HG03175 (cell line): Measurements from ENCODE around the gene FBXO30.
A peak's percentile ranks its signal among the peaks of the same experiment; 100 is the strongest.

Source experiments
- ATAC-seq: cut with Tn5 transposase; IDR thresholded peaks from one replicate; pipeline ENCODE4 v1.9.1; 2021; ENCODE audit warnings: mild to moderate bottlenecking, moderate library complexity; ENCODE audit not compliant: unreplicated experiment

FBXO30 gene

GRCh38 chr6:145818796-145819195, 4.2 kb upstream of the FBXO30 start:
- ATAC-seq = no peak

- no peak for ATAC-seq
Observed at GRCh38 chr6:145816392-145816791, 1.8 kb upstream of the FBXO30 start.

- peak; percentile 20 for ATAC-seq
Observed at GRCh38 chr6:145815309-145816274, 997 bp upstream of the FBXO30 start.

DNA sequence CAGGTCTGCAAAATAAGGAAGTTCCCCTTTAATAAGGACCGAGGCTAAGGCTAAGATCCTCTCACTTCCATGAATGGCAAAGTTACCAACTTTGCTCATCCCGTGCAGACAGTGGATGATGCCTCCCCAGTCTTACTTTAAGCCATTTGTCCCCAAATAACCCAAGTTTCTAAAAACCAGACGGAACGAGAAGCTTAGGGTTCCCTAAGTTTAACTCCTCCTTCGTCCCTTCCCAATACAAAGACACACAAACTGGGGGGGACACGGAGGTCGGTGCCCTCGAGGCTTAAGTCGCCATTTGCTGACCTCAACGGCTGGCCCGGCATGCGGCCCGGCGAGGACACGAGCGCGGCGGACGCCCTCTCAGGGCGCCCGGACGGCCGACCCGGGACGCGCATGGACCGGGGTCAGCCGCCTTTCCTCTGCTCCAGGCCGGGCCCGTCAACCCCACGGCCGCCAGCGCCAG, 527 bp downstream of the FBXO30 start:
- peak; percentile 15 for ATAC-seq

DNA sequence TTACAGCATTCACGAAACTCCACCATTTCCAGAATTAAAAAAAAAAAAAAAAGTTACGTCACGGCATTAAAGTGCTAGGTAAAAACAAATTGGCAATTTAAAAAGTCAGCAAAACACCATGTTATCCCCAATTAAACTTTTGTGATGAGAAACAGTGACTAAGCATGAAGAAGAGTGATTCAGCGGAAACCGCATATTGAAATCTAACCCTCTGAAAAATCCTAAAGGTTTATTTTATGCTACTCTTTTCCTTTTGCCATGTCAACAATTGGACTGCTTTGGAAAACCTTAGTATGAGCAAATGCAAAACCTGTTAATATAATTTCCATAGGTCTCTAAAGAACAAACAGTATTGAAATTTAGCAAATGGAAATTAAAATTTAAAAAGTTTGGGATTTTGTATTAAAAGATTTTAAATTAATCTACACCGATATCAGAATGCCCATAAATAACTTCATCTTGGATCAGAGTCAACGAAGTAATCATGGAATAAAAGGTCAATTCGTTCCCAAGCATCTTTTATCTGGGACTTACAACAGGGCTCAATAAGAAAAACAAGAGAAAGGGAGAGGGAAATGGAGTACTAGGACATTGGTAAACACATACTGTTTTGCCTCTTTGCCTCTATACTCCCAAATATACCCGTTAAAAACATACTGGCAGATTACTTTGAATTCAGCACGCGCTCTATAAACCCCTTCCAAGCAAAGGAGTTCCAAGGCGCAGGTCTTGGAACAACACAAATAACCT, 1.1 kb downstream of the FBXO30 start:
- peak; percentile 0 for ATAC-seq

DNA sequence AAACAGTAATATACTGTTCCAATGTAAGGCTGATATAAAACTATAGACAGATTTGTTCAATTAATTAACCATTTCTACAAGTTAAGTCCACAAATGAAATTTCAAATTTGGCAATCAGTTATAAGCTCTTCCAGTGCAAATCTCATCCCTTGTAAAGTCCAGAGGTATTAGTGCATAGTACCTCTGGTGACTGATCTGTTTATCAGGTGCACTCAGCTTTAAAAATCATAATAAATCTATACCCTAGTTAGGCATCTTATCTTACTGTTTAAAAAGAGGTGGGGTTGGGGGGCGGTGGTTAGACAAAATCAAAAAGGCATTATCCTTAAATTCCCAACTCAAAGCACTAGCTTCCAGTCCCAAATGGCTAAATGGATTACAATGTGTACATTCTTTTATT, 2.9 kb downstream of the FBXO30 start:
- ATAC-seq = no peak

DNA sequence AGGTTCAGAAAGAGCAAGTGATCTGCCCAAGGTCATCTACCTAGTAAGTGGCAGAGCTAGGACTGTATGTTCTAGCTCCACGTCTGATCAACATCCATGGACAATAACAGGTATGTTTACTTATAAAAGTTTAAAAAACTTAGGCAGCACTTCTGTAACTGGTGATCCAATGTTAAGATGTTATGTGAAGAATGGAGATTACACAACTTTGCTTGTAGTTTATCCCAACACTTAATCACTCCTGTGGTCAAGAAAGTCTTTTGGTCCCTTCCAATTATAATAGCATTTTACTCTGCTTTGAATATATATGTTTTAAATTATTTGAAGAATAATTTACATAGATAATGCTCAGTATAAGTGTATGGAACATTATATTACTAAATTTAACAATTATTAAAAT, 4.8 kb downstream of the FBXO30 start:
- no peak for ATAC-seq

- ATAC-seq = peak; percentile 80
Observed at GRCh38 chr6:145809211-145809610, 5.4 kb downstream of the FBXO30 start.

- no peak for ATAC-seq
Observed at GRCh38 chr6:145808239-145808638, 6.4 kb downstream of the FBXO30 start.

DNA sequence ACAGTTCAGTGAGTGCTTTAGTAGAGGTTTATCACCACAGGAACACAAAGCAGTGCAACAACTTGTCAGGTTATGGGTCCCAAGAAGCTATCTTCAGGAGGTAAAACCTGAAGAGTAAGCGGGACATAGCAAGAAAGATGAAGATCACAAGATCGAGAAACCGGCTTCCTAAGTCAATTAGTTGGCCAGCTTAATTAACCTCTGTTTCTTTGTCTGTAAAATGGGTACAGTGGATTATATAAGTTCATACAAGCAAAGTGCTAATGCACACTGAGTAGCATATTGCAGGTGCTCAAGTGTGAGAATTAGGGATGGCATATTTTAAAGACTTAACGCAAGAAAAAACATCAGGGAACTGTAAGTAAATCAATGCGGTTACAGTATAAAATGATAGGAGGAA, 12.5 kb downstream of the FBXO30 start:
- ATAC-seq = no peak

GRCh38 chr6:145801021-145801420, 13.6 kb downstream of the FBXO30 start:
- no peak for ATAC-seq

GRCh38 chr6:145798530-145798929, 16.1 kb downstream of the FBXO30 start:
- no peak for ATAC-seq

DNA sequence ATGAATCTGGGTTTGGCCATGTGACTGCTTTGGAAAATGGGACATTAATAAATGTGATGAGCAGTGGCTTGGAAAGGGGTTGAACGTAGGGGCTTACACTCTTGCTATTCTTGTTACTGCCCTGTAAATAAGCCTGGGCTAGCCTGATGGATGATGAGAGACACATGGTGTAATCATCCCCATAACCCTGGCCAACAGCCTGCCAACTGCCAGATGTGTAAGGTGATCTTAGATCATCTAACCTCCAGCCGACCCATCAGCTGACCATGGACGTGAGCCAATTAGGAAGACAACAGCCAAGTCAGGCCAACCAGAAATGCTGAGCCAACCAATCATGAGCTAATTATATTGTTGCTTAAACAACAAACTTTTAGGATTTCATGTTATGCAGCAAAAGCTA, 25.2 kb downstream of the FBXO30 start:
- no peak for ATAC-seq

- ATAC-seq = no peak
Observed at GRCh38 chr6:145787688-145788087, 26.9 kb downstream of the FBXO30 start.

DNA sequence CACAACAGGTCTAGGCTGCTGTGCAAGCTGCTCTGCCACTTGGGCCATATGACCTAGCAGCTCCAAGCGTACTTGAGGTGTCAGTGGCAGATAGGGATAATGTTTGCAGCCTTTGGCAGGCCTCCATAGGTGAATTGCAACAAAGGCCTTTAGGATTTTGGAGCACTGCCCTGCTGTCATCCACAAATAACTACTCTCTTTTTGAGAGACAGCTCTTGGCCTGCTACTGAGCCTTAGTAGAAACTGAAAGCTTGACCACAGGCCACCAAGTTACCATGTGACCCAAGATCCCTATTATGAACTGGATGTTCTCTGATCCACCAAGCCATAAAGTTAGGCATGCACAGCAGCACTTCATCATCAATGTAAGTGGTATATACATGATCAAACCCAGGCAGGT, 29.9 kb downstream of the FBXO30 start:
- ATAC-seq = peak; percentile 88

- ATAC-seq = no peak
Observed at GRCh38 chr6:145783796-145784195, 30.8 kb downstream of the FBXO30 start.

GRCh38 chr6:145772846-145773245, 41.7 kb downstream of the FBXO30 start:
- no peak for ATAC-seq

DNA sequence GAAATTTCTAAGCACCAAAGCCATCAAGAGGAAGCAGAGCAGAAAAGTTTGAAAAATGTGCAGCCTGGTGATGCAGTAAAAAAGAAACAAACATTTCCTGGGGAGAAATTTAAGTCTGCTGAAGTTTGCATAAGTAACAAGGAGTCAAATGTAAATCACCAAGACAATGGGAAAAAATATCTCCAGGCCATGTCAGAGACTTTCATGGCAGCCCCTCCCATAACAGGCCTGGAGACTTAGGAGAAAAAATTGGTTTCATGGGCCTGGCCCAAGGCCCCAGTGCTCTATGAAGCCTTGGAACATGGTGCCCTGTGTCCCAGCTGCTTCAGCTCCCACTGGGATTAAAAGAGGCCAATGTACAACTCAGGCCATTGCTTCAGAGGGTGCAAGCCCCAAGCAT, 49.1 kb downstream of the FBXO30 start:
- no peak for ATAC-seq

- no peak for ATAC-seq
Observed at GRCh38 chr6:145763742-145764141, 50.9 kb downstream of the FBXO30 start.

DNA sequence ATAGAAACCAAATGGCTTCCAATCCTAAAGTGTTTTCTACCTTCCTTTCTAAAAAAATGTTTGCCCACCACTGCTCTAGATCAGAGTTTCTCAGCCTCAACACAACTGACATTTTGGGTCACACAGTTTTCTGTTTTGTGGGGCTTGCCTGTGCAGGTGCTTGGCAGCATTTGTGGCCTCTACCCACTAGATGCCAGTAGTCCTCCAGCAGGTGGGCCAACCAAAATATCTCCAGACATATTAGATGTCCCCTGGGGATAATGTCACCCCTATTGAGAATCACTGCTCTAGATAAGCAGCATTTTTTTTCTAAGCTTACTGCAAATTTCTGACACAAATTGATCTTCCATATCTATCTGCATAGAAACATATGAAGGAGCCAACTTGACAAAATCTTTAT, 53.0 kb downstream of the FBXO30 start:
- ATAC-seq = no peak

GRCh38 chr6:145758113-145758512, 56.5 kb downstream of the FBXO30 start:
- no peak for ATAC-seq

- no peak for ATAC-seq
Observed at GRCh38 chr6:145756170-145756662, 58.4 kb downstream of the FBXO30 start.
